Loucy (cell line): ENCODE measurements around the gene RNF4.

Source experiments
- H2AFZ ChIP-seq: fragments of 200-600 bp; sonication (generic); 2 replicates; pipeline ENCODE4 v1.6.0; 2016; ENCODE audit warnings: antibody characterized with exemption, mild to moderate bottlenecking, low read length, moderate library complexity
- H3F3A ChIP-seq: fragments of 200-600 bp; 2 replicates; pipeline ENCODE4 v1.6.0; 2016; ENCODE audit warnings: antibody characterized with exemption, low read depth, mild to moderate bottlenecking
- H3K27me3 ChIP-seq: fragments of 200-600 bp; sonication (generic); 2 replicates; pipeline ENCODE4 v1.6.1; 2014; ENCODE audit warnings: low read length, mild to moderate bottlenecking; ENCODE audit not compliant: insufficient read depth, poor library complexity, severe bottlenecking
- H3K36me3 ChIP-seq: fragments of 200-600 bp; sonication (generic); 2 replicates; pipeline ENCODE4 v1.6.1; 2016; ENCODE audit warnings: low read length; ENCODE audit not compliant: insufficient read depth
- H3K4me1 ChIP-seq: fragments of 200-600 bp; sonication (generic); 2 replicates; pipeline ENCODE4 v1.5.1; 2014; ENCODE audit warnings: low read length, mild to moderate bottlenecking; ENCODE audit not compliant: insufficient read depth, poor library complexity, severe bottlenecking
- H3K4me2 ChIP-seq: fragments of 200-600 bp; sonication (generic); 2 replicates; pipeline ENCODE4 v1.6.0; 2014; ENCODE audit warnings: antibody characterized with exemption, low read length, low read depth, mild to moderate bottlenecking; ENCODE audit not compliant: poor library complexity, severe bottlenecking
- H3K4me3 ChIP-seq: fragments of 200-600 bp; sonication (generic); 2 replicates; pipeline ENCODE4 v1.5.1; 2014; ENCODE audit warnings: low read length, mild to moderate bottlenecking, mixed read lengths; ENCODE audit not compliant: poor library complexity, severe bottlenecking
- H3K79me2 ChIP-seq: fragments of 200-600 bp; sonication (generic); 2 replicates; pipeline ENCODE4 v1.6.1; 2014; ENCODE audit warnings: low read length; ENCODE audit not compliant: insufficient read depth
- H3K9ac ChIP-seq: fragments of 200-600 bp; sonication (generic); 2 replicates; pipeline ENCODE4 v1.6.0; 2014; ENCODE audit warnings: mild to moderate bottlenecking, low read depth, low read length, moderate library complexity; ENCODE audit not compliant: poor library complexity, severe bottlenecking
- H3K9me2 ChIP-seq: fragments of 200-600 bp; sonication (generic); replicated peaks from 2 replicates; pipeline ENCODE4 v1.6.1; 2016; ENCODE audit warnings: low read depth, low read length, mixed read lengths
- H3K9me3 ChIP-seq: fragments of 200-600 bp; sonication (generic); 2 replicates; pipeline ENCODE4 v1.6.1; 2014; ENCODE audit warnings: mild to moderate bottlenecking, antibody characterized with exemption, low read length, low read depth; ENCODE audit not compliant: insufficient read depth
- H4K20me1 ChIP-seq: fragments of 200-600 bp; sonication (generic); 2 replicates; pipeline ENCODE4 v1.6.0; 2014; ENCODE audit warnings: antibody characterized with exemption, low read length, mild to moderate bottlenecking; ENCODE audit not compliant: insufficient read depth, poor library complexity, severe bottlenecking
- EZH2phosphoT487 ChIP-seq: fragments of 200-600 bp; IDR thresholded peaks from 2 replicates; pipeline ENCODE4 v1.6.1; 2018; ENCODE audit warnings: antibody characterized with exemption, mild to moderate bottlenecking, moderate library complexity, borderline replicate concordance
- TF ChIP-seq, protein P1 (sequence below): fragments of 200-600 bp; sonication (generic); conservative IDR thresholded peaks from 2 replicates; pipeline ENCODE4 v1.5.1; 2014; ENCODE audit warnings: mild to moderate bottlenecking, antibody characterized with exemption, low read length

Gene RNF4

DNA sequence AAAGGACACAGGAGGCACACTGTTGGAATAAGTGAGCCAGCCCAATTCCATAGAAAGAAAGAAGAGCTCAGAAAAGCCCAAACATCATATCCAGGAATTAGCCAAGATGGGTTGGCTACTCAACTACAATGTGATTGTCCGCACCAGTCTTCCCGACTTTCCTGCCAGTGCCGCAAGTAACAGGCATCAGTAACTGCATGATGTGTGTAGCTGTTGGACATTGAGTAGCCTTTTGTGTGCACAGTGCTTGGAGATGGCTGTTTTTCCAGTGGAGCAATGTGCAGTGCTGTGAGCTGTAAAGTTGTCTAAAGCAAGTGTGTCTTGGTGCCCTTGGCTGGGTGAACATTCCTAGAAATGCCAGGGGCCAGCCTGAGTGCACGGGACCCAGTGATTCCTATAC is 38.4 kb downstream of the RNF4 start:
- H3K4me2 ChIP-seq: no peak overlapping the region
- H3K4me1 ChIP-seq: no peaks in the 10 kb centered on the region
- H3K36me3 ChIP-seq: peaks cover 81% of the 10 kb centered on the region; the same call in 1 of the 2 replicates
- no peaks in the 10 kb centered on the region for H3K9me2 ChIP-seq
- H2AFZ ChIP-seq: no peak overlapping the region
- peaks cover 63% of the 10 kb centered on the region for H4K20me1 ChIP-seq
- H3K79me2 ChIP-seq: peaks cover 66% of the 10 kb centered on the region
- peaks cover 5% of the 10 kb centered on the region; the same call in 1 of the 2 replicates for H3F3A ChIP-seq
- TF ChIP-seq, protein P1, sequence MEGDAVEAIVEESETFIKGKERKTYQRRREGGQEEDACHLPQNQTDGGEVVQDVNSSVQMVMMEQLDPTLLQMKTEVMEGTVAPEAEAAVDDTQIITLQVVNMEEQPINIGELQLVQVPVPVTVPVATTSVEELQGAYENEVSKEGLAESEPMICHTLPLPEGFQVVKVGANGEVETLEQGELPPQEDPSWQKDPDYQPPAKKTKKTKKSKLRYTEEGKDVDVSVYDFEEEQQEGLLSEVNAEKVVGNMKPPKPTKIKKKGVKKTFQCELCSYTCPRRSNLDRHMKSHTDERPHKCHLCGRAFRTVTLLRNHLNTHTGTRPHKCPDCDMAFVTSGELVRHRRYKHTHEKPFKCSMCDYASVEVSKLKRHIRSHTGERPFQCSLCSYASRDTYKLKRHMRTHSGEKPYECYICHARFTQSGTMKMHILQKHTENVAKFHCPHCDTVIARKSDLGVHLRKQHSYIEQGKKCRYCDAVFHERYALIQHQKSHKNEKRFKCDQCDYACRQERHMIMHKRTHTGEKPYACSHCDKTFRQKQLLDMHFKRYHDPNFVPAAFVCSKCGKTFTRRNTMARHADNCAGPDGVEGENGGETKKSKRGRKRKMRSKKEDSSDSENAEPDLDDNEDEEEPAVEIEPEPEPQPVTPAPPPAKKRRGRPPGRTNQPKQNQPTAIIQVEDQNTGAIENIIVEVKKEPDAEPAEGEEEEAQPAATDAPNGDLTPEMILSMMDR: no peak
- TF ChIP-seq EZH2phosphoT487: no peak
- H3K4me3 ChIP-seq: no peak overlapping the region
- H3K9me3 ChIP-seq: no peaks in the 10 kb centered on the region
- no peaks in the 10 kb centered on the region for H3K27me3 ChIP-seq
- H3K9ac ChIP-seq: no peak overlapping the region

DNA sequence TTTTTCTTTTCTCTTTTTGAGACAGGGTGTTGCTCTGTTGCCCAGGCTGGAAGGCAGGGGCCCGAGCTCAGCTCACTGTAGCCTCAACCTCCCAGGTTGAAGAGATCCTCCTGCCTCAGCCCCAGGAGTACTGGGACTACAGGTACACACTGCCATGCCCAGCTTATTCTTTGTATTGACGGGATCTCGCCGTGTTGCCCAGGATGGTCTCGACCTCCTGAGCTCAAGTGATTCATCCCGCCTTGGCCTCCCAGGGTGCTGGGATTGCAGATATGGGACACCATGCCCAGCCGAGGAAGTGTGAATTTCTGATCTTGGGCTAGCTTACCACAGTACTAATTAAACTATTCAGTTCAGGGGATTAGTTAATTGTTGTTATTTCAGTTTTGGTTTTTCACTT is 38.9 kb downstream of the RNF4 start:
- Histone ChIP-seq H3K79me2 (peaks cover 65% of the 10 kb centered on the region), H3K4me2 (no peak overlapping the region), H3K27me3 (no peaks in the 10 kb centered on the region), H4K20me1 (peaks cover 63% of the 10 kb centered on the region), H3K36me3 (peaks cover 83% of the 10 kb centered on the region; the same call in 1 of the 2 replicates), H2AFZ (no peak overlapping the region), H3K9me2 (no peaks in the 10 kb centered on the region), H3K4me3 (no peak overlapping the region), H3K9me3 (no peaks in the 10 kb centered on the region), H3F3A (peaks cover 5% of the 10 kb centered on the region; the same call in 1 of the 2 replicates), H3K4me1 (no peaks in the 10 kb centered on the region), H3K9ac (no peak overlapping the region)
- TF ChIP-seq, protein P1: no peak
- TF ChIP-seq EZH2phosphoT487: no peak

DNA sequence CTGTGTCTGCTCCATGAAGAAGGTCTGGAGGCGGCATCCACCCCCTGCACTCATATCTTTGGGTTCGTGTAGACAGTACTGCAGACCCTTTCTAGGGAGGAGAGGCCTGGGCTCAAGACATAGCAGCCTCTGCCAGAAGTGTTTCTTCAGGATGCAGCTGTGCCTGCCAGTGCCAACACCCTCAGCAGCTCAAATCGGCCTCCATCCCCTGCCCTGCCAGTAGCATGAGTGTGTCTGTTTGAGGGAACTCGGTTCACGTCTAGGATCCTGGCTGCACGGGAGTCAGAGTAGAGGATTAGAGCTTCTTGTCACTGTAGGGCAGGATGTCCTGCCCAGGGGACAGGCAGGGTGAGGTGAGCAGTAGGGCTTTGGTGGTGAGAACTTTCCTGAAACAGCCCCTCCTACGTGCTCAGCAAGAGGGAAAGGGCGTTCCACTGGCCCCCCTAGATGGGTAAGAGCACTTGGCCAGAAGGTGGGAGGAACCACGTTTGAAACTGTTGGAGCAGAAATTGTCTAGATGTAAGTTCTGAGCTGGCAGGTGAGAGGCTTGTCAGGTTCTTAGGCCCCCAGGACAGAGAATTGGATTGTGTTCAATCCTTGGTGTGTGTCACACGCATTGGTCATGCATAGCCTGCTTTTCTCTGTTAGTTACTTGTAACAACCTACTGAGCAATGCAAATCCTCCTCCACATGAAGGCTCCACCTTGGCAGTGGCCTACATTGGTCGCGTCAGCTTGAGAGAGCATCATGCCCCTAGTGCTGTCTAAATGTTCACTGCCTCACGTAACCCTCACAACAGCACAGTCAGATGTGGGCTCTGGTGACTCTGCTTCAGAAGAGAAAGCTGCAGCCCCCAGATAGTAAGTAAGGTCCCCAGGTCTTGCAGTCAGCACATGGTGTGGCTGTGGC is 41.7 kb downstream of the RNF4 start:
- H2AFZ ChIP-seq: no peak overlapping the region
- no peaks in the 10 kb centered on the region for H3K9me3 ChIP-seq
- peaks cover 49% of the 10 kb centered on the region for H3K79me2 ChIP-seq
- peaks cover 46% of the 10 kb centered on the region for H4K20me1 ChIP-seq
- no peaks in the 10 kb centered on the region for H3K27me3 ChIP-seq
- no peaks in the 10 kb centered on the region for H3K4me1 ChIP-seq
- peaks cover 90% of the 10 kb centered on the region; the same call in 1 of the 2 replicates for H3K36me3 ChIP-seq
- H3K9ac ChIP-seq: no peak overlapping the region
- no peaks in the 10 kb centered on the region; the same call in 1 of the 2 replicates for H3F3A ChIP-seq
- no peak overlapping the region for H3K4me3 ChIP-seq
- H3K9me2 ChIP-seq: no peaks in the 10 kb centered on the region
- no peak for TF ChIP-seq EZH2phosphoT487
- TF ChIP-seq, protein P1: no peak
- no peak overlapping the region for H3K4me2 ChIP-seq
